ENCODE results near the gene CLPX.
"Not testable (repeated sequence)": the region's sequence is repeated elsewhere in the genome, so short reads cannot be mapped to it uniquely, and the experiment has no call there.

CLPX gene

DNA sequence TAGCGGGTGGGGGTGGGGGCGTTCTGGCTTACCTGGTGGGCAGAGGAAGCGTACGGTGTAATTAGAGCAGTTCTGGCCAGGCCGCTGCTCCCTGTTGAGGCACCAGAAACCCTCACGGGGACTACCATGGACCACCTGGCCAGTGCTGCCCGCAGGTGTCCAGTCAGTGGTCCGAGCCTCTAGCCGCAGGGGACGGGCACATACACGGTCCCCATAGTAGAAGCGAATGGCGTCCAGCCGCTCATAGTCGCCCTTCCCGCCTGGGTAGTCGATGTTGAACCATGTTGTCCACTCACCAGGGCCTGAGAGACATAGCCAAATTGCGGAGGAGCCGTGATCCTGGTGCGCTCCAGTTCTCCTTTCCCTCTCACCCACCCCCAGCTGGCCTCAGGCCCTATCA is 21.6 kb upstream of the CLPX start:
- DNase-seq = no peak

- no peak for DNase-seq
These were observed 20.0 kb upstream of the CLPX start for GRCh38 chr15:65204931-65205660.

DNA sequence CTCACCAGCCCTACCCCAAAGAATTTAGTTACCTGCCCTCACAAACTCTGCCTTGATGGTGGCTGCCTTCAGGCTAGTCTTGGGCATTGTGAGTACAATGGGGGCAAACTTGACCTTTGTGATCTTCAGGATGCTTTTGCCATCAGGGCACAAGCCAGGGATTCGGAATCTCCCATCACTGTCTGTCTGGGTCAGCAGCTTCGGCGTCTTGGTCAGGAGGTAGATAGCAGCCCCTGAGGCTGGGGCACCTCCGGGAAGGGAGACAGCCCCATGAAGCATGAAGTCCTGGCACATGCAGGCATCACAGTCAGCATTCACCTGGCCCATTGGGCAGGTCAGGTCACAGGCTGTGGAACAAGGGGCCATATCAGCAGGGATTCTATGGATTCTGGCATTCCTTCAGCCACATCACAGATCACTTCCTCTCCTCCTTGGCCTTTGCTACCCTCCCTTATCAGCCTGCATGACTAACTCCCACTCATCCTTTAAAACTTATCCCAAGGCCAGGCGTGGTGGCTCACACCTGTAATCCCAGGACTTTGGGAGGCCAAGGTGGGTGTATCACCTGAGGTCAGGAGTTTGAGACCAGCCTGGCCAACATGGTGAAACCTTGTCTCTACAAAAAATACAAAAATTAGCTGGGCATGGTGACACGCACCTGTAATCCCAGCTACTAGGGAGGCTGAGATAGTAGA is 19.2 kb upstream of the CLPX start:
- no peak for DNase-seq

- no peak for DNase-seq
These were observed 16.8 kb upstream of the CLPX start for GRCh38 chr15:65201918-65202317.

- DNase-seq = no peak
These were observed 13.4 kb upstream of the CLPX start for GRCh38 chr15:65198571-65198970.

- DNase-seq = no peak
These were observed 12.1 kb upstream of the CLPX start for GRCh38 chr15:65197337-65197645.

GRCh38 chr15:65196637-65197336 is 11.6 kb upstream of the CLPX start:
- no peak for DNase-seq

DNA sequence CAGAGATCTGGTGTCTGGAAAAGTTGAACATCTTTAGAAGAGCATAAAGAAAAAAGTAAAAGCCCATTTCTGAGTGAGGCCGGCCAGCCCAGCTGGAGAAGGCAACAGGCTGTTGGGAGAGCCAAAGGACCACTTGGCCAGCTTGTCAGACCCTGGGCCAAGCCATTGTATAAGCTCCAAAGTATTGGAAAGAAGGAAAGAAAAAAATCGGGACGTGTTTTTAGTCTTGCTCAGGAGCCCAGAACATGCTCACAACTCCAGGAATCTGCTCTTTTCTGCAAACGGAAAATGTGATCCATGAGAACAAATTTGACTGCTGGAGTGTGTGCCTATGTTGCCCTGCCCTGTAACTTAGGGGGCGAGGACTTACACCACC is 10.4 kb upstream of the CLPX start:
- DNase-seq = no peak

GRCh38 chr15:65194826-65195547 is 9.8 kb upstream of the CLPX start:
- peak in 3 of 56 donors; percentile 3 to 10 (median 8) for DNase-seq

DNA sequence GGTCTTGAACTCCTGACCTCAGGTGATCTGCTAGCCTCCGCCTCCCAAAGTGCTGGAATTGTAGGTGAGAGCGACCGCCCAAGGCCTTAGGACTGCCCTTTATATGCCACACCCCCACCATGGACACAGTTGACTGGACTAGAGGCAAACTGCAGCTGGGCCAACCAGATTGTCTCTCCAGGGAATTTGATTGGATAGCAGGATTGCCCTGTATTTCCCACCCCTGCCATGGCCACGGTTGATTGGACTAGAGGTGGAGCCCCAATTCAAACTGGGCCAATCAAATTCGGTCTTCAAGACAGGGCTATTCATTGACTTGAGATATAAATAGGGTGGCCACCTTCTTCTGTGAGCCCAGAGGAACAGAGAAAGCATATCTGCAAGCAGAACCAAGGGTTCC is 6.9 kb upstream of the CLPX start:
- no peak for DNase-seq

- DNase-seq = peak in 11 of 56 donors; percentile 1 to 57 (median 12)
These were observed 4.1 kb upstream of the CLPX start for GRCh38 chr15:65189102-65189740.

DNA sequence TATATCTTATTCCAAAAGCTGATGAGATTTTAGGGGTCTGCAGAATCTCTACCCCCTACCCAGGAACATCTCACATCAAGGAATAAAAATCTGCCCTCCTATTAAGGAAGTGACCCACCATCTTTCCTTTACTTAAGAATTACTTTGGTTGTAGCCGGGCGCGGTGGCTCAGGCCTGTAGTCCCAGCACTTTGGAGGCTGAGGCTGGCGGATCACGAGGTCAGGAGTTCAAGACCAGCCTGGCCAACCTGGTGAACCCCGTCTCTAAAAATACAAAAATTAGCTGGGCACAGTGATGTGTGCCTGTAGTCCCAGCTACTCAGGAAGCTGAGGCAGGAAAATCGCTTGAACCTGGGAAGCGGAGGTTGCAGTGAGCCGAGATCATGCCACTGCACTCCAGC is 3.3 kb upstream of the CLPX start:
- DNase-seq = not testable (repeated sequence)

DNA sequence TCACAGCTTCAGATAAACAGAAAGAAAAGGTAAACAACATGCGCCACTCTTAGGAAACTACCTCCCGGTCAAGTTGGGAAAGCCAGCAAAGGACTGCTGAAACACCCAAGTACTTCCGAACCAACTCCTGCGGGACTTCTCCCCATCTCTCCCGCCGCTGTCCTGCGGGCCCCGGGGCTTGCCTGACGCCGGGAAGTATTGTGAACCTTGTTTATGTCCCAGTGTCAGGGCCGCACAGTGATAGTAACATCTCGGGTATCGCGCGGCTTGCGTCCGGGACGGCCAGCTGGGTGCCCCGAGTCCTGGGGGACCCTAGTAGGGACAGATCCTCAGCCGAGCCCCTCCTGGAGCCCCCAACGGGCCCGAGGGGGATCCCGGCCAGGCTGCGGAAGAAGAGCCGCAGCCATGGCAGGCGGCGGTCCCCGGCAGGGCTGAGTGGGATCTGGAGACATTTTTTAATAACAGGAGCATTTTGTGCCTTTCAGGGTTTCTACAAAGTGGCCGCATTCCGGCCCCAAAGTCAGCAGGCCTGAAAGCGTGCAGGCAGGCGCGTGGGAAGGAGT is 756 bp downstream of the CLPX start:
- DNase-seq = peak in 29 of 56 donors; percentile 7 to 66 (median 37)

DNA sequence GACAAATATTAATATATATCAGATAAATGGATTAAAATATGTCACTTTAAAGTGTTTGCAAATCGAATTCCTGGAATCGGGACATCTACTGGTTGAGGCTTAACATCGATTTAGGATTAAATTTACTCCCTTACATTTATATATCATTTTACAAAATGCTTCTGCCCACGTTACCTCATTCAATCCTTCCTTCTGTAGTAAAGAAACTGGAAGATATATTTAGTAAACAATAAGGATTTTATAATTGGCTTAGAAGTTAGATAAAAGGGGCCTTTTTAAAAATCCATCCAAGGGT is 1.3 kb downstream of the CLPX start:
- no peak for DNase-seq

DNA sequence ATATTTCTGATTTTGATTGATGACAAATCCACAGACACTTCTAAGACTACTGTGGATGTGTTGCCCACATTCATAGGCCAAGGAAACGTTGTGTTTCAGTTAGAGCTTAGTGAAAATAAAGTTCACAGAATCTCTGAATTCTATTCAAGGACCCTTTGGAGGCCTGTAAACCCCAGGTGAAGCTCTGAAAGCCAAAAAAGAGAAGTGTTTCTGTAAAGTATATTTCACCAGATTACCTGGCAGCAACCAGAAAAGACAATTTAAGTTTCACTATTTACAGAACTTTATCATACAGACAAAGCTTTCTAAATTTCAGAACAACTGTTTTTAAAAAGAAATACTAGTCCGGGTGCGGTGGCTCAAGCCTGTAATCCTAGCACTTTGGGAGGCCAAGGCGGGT is 2.6 kb downstream of the CLPX start:
- DNase-seq = no peak

GRCh38 chr15:65181582-65182353 is 3.4 kb downstream of the CLPX start:
- DNase-seq = not testable (repeated sequence)

DNA sequence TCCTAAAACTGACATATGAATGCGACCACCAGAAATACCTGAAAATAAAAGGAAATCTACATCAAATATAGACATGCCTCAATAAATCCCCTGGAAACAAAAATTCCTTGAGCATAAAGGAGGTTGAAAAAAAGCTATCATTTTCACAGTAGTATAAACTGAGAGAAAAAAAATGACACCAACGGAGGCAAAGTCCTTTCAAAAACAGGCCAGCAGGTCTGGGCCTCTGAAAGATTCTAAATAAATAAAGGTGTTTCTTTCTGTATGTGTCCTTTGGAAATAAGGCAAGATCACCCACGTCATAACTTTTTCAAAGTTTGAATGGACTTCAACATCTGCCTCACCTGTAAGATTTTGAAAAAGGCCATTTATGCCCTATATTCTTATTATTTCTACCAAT is 5.0 kb downstream of the CLPX start:
- no peak for DNase-seq

DNA sequence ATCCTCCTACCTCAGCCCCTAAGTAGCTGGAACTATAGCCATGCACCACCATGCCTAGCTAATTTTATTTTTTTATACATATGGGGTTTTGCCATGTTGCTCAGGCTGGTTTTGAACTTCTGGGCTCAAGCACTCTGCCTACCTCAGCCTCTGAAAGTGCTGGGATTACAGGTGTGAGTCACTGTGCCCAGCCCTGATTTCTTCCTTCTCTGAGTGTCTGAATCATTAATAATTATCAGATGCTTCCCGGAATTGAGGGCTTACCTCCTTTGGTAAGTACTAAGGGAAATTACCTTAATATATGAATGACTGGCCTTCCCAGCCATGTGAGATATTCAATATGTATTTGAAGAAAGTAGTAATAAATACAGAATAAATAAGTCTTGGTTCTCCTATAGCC is 7.2 kb downstream of the CLPX start:
- DNase-seq = no peak

- DNase-seq = no peak
These were observed 9.1 kb downstream of the CLPX start for GRCh38 chr15:65176056-65176455.

DNA sequence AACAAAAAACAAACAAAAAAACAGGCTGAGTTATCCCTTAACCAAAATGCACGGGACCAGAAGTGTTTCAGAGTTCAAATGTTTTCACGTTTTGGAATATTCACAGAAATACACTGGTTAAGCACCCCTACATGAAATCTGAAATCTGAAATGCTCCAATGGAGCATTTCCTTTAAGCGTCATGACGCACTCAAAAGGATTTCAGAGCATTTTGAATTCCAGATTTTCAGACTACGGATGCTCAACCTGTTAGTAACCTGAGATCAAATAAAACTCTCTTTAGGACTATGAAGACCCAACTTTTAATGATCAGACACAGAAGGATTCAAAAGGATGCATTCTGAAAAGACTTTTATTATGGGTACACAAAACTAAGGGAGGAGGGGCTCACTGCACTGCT is 9.6 kb downstream of the CLPX start:
- DNase-seq = no peak

- DNase-seq = no peak
These were observed 10.6 kb downstream of the CLPX start for GRCh38 chr15:65174509-65174908.

Data from amygdala (tissue), 56 donors.